Stimulated activated CD4-positive, alpha-beta T cell treated with anti-CD3 and anti-CD28 coated beads, TNF-alpha, amount 100 ng/mL, for 24 hours (primary cell): Measurements from ENCODE around the gene H1-8.

Source experiments
- DNase-seq, 3 experiments: peaks; one replicate each; pipeline ENCODE4 v3.0.0-alpha.2; 2020; ENCODE audit warnings: low read depth in 3 of 3

H1-8 gene

DNA sequence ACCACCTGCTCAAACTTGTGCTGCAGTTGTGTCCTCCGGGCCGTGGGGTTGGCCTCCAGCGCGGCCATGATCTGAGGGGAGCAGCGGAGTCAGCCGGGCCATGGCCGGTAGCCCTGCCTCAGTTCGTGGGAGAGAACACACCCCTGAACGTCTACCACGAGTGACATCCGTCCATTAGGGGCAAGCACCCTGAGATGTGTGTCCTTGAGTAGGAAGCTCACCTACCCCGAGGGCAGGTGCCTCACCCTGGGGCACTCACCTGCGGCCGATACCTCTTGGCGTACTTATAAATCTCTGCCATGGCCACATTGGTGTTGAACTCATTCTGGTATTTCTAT, 13.4 kb downstream of the H1-8 start:
- no peak for DNase-seq

DNA sequence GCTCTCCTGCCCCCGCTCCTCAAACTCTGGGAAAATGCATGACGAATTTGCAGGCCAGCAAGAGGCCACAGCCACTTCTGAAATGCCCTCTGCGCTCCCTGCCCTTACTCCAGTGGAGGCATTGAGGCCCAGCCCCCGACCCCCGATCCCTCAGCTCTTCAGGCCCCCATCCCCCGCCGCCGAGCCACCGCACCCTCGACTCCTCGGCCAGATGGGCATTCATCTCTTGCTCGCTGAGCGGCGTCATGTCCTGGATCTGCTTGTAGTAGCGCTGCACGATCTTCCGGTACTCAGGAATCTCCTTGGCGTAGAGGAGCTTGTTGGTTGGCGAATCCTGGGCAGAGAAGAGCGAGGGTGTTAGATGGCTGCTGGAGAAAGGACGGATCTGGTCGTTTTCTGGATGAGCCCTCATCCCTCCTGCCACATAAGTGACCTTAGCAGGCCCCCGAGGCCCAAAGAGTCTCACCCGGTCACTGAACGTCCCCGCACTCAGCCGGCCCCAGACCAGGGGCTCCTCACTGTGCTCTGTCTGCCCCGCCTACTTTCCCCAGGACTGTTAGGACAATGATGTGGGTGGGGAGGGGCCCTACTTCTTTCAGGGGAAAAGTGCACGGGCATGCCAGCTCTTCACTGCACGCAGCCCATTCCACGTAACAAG, 14.0 kb downstream of the H1-8 start:
- DNase-seq, result no peak

DNA sequence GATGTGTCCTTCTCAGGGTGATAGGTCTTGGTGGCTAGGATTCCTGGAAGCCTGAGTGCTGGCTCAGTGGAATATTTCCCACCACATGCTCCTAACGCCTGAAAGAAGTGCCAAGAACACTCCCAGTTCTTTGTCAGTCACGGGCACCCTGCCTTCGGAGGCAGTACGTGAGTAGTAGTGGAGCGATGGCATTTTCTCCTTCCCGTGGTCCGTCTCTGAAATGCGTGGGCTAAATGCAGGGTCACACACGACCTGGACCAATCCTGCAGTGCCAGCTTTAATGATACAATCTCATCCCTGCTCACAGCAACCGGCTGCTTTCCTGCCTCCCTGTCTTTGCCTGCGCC, 14.5 kb downstream of the H1-8 start:
- no peak for DNase-seq

DNA sequence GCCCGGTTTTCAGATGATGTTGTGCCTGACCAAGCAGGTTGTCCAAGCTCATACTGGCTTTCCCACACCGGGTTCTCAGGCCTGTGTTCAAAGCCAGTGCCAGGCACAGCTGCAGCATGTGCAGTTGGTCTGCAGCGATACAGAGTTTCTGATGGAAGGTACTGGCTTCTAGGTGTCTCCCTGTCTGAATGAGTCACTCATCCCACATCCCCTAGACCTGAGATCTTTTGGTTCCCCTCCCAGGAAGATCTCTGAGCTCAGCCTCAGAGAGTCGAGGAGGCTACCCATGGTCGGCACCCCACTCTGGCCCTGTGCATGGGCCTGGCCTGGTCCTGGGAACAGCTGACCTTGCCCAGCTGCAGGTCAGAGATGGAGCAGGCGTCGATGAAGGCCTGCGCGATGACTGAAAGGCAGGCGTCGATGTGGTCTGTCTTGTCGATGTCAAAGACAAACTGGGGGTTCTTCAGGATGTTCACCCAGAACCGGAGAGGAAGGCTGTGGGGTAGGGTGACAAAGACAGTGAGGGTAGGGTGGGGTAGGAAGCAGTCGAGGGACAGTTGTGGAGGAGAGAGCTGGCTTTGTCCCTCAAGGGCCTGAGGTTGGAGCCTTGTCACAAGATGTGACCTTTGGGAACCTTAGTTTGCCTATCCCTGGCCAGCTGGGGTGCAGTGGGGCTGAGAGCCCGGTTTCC, 15.3 kb downstream of the H1-8 start:
- no peak for DNase-seq

DNA sequence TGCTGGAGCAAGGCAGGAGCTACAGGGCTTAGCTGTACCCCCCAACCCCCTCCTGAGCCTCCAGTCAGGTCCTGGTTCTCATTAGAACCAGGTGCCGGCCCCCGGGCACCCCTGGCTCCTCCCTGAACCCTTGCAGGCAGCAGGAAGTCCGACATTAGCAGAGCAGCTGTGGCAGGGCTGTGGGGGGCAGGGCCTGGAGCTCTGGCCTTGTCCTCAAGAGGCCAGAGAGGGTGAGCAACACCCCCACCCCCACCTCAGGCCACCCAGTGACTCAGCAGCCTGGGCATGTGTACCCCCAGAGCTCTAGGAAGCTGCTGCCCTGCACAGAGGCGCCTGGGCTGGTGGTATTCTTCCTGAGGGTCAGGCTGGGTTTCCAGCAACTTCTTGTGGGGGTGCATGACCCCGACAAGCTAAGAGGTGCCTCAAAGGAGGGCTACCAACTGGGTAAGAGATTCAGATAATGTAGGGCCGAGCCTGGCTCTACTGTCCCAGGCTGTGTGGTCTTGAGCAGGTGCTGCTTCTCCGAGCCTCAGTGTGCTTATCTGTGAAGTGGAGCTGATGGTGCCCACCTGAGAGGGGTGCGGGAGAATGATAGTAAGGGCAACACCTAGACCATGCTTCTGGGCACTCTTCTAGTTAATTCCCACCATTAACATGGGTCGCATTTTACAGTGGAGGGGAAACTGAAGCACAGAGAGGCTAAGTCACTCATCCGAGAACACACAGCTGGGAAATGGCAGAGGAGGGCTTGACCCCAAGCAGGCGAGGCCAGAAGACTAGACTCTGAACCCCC, 16.0 kb downstream of the H1-8 start:
- DNase-seq, result no peak

DNA sequence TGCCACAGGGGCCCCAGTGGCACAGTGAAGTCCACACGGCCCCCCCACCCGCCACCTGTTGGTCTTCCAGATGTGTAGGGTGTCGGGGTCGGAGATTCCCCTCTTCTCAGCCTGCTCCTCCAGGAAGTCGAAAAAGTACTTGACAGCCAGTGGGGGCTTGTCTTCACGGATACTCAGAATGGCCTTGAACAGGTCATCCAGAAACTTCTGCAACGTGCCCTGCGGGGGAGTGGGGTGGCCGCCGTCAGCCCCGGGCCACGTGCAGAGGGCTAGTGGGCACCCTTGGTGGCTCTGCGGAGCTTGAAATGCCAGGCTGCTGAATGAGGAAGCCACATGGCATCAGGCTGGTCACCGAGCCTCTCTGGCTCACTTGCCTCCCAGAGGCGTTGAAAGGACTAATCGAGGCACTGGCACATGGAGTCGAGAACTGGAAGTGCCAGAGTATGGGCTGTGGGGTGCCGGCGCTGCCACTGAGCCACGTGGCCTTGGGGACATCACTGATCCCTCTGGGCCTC, 16.6 kb downstream of the H1-8 start:
- no peak for DNase-seq

DNA sequence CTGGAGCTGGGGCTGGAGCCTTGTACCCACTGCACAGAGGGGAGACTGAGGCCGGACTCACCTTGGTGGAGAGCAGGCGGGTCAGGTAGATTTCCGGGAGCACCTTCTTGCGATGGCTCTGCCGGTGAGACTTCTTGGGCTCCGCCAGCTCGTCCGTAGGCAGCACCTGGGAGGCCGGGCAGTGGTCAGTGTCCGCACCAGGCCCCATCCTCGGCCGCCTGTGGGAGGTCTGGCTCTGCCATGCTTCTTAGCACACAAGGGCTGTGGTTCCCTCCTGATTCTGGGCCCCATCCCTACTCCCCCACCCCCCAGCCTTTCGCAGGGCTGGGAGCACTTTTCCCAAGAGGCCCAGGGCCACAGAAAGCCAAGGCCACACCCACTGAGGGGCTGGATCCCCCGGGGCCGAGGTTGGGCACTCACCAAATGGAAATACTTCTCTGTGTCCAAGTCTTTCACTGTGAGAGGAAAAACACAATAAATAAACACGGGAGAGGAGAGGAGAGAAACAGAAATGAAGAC, 17.4 kb downstream of the H1-8 start:
- DNase-seq, result no peak

DNA sequence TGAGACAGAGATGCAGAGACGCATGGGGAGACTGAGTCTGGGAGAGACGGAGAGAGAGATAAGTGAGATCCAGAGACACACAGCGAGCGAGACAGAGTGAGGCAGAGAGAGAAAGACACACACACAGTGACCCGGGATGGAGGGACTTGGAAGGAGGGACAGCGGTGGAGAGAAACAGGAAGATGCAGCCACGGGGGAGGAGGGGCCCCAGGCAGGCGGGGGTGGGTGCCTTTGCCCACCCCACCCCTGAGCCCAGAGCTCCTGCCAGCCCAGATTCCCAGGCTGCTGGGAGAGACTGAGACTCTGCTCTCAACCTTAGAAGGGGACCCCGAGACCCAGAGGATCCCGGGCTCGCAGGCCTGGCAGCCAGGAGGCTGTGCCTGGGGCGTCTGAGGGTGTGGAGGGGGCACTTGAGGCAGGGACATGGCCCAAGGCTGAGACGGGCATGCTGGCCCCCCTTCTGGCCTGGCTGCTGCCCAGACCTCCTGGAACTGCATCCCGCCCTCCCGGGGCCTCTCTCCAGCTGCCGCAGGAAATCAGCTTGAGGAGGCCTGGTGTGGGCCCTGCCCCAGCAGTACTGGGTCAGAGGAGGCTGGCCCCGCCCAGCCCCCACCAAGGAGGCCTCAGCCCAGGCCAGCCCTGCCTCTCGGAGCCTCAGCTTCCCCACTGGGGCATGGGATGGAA, 18.1 kb downstream of the H1-8 start:
- DNase-seq, result no peak

DNA sequence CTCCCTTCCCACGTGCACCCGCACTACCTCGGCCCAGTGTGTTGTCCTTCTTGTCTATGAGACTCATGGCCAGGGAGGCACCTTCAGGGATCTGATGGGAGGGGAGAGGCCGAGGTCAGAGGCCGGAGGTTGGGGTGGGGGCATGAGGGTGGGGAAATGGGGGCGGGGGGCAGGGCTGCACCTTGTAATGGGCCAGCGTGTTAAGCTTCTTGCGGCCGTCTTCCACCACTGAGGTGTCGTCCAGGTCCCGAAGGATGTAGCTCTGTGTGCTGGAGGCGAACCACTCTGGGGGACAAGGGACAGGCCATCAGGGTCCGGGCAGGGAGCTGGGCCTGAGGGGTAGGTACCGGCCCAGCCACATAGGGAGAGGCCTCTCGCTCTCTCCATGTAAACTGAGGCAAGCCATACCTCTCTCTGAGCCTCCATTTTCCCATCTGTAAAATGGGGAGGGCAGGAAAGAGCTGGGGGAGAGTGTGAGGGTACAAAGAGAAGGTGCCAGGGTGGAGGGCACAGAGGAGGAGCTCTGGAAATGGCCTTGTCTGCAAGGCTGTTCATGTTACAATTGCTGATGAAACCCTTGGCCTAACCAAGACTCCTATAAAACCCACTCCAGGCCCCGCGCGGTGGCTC, 18.8 kb downstream of the H1-8 start:
- no peak for DNase-seq

DNA sequence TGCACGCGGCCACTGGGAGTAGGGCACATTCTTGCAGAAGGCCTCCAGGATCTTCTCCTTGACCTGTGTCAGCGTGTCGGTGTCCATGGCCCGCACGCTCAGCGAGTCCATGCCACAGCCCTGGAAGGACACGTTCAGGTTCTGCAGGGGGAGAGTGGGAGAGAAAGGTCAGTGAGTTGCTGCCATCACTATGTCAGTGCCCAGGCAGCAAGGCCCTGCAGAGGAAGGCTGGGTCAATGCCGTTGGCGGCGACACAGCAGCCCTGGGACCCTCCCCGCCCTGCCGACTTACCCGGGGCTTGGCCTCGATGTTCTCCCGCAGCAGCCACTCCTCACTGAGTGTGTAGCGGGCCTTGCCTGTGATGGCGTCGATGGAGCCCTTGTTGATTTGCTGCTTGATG, 19.8 kb downstream of the H1-8 start:
- no peak for DNase-seq

DNA sequence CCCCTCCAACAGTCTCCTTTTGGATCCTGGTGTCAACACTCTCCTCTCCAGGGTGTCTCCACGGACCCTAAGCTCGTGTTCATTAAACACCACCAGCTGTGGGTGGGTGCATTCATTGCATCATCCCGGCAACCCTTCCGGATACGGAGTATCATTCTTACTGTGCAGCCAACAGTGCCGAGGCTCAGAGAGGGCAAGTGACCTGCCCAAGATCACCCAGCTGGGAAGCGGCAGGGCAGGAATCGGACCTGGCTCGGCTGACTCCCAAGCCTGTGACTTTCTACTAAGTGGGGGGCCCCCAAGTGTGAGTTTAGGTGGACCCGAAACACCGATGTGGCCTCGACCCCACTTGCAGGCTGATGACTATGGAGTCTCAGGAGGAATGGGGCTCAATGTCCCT, 20.4 kb downstream of the H1-8 start:
- no peak for DNase-seq

DNA sequence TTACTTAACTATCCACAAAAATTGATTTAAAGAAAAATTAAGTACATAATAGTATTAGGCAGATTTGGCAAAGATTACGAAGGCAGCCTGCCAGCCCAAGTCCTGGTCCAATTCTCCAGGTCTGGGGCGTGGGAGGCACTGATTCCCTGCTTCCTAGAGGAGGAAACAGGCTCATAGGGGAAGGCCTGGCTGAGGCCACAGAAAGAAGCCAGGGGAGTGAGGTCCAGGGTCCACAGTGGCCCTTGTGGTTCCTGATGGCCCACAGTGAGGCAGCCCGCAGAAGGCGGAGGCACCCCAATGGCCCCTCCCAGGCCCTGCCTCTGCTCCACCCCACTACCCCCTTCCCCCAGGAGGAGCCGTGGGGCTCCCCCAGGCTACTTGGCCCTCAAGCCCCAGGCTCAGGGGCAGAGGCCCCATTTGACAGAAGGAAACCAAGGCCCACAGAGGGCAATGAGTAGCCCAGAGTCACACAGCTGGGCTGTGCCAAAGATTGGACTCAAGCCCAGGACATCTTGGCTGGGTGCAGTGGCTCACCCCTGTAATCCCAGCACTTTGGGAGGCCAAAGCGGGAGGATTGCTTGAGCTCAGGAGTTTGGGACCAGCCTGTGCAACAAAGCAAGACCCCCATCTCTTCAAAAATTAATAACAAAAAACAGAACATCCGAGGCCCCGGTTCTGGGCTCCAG, 21.0 kb downstream of the H1-8 start:
- no peak for DNase-seq

DNA sequence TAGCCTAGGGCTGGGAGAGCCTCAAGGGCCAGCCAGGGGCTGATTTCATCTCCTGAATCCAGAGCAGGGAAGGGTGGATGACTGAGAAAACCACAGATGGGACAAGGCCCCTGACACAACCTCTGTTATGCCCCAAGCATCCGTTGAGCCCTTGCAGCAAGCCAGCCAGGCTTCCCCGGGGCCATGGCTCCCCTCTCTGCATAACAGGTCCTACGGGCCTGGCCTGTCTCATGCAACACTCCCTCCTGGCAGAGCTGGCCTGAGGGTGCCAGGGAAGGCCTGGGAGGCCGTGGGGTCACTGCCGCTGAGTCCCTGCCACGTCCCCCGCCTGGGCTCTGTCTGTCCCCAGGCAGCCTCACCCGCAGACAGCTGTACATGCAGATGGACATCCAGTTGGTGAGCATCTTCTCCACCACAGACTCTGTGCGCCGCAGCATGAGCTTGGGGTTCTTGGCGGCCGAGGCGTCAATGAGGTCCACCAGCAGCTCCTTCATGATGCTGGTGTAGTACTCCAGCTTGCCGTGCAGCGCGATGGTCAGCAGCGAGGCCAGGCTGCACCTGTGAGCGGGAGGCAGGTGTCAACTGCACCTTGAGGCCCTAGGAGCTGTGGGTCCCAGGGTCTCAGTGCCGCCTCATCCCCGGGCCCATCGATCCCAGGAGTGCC, 22.1 kb downstream of the H1-8 start:
- DNase-seq, result no peak

DNA sequence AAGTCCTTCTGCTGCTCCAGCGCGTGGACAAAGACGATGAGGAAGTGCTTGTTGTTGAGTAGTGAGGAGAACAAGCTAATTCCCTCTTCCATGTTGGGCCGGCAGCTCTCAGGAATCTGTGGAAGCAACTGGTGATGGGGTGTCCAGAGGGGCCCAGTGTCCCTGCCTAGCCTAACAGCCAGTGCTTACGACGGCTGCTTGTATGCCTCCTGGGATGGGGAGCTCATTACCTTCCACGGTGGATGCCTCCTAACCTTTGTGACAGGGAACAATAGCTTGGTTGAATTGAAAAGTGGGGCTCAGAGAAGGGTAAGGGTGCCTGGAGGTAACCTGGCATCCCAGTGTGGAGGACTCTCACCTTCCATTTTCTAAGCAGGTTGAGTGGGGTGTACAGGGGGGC, 22.9 kb downstream of the H1-8 start:
- DNase-seq, result no peak

DNA sequence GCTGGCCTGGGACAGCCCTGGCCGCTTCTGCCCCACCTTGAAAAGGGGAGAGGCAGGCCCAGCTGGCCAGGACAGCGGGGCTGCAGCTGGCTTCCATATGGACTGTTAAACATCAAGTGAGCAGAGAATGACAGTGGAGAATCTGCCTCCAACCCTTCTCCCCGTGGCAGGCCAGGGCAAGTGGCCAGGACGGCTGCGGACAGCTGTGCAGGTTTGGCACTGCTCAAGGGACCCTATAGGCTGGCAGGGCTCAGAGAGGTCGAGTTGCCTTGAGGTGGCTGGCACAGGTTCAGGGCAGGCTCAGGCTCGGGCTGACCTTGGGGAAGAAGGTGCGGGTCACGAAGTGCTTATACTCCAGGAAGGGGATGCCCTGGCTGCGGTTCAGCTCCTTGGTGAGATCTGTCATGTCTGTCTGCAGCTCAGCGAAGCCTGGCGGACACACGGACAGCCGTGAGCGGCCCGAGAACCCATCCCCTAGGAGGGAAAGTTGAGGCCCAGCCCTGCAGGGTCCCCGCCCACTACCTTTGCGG, 24.3 kb downstream of the H1-8 start:
- no peak for DNase-seq

DNA sequence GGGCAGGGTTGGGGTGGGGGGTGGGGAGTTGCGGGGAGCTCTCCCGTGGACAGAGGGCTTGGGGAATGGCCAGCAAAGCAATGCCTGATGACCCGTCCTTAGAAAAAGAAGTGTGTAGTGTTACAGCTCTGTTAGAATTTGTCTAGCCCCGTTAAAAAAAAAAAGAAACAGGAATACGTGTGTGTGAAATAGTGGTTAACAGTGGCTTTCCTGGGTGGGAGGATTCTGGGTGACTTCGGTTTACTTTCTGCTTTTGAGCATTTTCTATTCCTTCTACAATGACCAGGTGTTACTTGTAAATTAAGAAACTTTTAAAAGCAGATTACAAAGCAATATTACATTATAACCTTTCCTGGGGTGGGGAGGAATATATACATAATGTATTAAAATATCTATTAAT, 25.0 kb downstream of the H1-8 start:
- no peak for DNase-seq

DNA sequence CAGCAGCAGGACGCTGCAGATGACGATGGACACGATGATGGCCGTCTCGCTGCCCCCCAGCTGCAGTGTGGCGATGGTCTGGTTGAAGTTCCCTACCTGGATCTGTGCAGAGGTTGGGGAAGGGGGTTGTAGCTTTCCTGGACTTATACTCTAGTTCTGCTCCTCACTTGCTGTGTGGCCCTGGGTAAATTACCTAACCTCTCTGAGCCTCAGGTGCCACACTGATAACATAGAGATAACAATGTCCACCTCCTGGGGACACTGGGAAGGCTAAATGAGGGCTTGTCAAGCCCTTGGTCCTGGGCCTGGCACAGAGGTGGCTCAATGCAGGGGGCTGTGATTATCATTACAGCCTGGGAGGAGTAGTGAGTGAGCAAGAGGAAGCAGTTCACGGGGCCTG, 26.9 kb downstream of the H1-8 start:
- DNase-seq, result no peak

DNA sequence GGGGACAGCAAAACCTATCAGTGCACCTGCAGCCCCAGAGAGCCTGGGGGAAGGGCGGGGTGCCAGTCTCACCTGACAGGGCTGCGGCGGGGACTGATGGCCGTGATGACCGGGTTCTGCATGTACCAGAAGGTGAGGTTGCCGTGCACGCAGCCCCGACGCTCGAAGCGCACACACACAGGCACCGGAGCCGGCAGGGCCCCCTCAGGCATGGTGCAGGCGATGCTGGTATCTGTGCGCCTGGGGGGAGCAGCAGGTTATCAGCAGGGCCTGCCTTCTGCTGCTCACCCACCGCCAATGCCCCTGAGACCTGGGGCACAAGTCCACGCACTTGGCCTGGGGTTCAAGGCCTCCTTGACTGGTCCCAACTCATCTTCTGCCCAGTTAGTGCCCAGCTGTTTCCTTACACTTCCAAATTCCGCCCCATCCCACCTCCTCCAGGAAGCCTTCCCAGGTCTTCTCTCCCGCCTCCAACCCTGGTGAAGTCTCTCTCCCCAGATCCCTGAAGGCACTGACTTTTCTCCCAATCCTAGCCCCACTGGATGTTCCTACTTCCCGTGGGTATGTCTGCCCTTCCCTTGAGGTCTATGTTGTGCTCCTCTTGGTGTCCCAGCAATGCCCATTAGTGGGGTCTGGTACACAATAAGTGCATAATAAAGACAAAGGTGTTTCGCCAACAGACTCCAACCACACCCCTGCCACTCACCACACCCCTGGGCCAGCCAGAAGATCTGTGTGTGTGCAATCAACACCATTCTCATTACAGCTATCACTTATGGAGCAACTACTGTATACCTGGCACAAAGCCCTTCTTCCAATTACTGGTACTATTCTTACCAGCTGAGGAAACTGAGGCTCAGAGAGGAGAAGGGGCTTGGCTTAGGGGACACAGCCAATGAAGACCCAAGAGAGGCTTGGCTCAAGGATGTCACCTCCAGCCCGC, 28.9 kb downstream of the H1-8 start:
- no peak for DNase-seq

DNA sequence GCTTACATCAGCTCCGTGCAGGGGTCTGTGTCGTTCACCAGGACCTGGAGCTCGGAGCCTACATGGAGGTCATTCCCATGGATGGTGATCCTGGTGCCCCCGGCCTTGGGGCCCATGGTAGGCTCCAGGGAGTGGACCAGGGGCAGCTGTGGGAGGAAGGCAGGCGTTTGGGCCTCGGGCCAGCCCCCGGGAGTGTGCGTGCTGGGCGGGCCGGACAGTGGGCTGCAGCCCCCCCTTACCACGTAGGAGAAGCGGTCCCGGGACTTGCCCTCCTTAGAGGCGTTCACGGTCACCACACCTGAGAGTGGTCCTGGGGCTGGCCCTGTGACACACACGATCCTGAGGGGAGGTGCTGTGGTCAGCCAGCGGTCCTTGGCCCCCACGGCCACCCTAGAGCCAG, 29.6 kb downstream of the H1-8 start:
- no peak for DNase-seq
